GM12874 (cell line): ENCODE measurements around the gene KDM4C.

ENCODE experiments used
- CTCF ChIP-seq: IDR thresholded peaks from 2 replicates; pipeline ENCODE4 v1.5.1; 2011; ENCODE audit warnings: low read depth, mild to moderate bottlenecking, control low read depth, low read length, moderate library complexity; ENCODE audit not compliant: insufficient read depth

KDM4C gene

GRCh38 chr9:6723881-6724420, 33.8 kb upstream of the KDM4C start:
- TF ChIP-seq CTCF: no peak

GRCh38 chr9:6733257-6733656, 24.5 kb upstream of the KDM4C start:
- no peak for TF ChIP-seq CTCF

GRCh38 chr9:6733831-6734230, 23.9 kb upstream of the KDM4C start:
- TF ChIP-seq CTCF: no peak

- TF ChIP-seq CTCF: no peak
Observed at GRCh38 chr9:6735422-6735821, 22.4 kb upstream of the KDM4C start.

- TF ChIP-seq CTCF: 0 out of 2 replicates have a peak, but pooled peaks have one; percentile 10
Observed at GRCh38 chr9:6739218-6739617, 18.6 kb upstream of the KDM4C start.

- TF ChIP-seq CTCF: no peak
Observed at GRCh38 chr9:6757132-6757455, 679 bp upstream of the KDM4C start.

GRCh38 chr9:6758248-6758497, 400 bp downstream of the KDM4C start:
- no peak for TF ChIP-seq CTCF
